T follicular helper cell (primary cell): Measurements from ENCODE around the gene RTN4RL1.
"Not testable (repeated sequence)": the region's sequence is repeated elsewhere in the genome, so short reads cannot be mapped to it uniquely, and the experiment has no call there.

Experiments used
- DNase-seq: peaks from one replicate; pipeline ENCODE4 v3.0.0-alpha.2; 2020; ENCODE audit warnings: low read depth

Gene RTN4RL1

GRCh38 chr17:1896243-1897104 is 128.7 kb downstream of the RTN4RL1 start:
- DNase-seq = no peak

GRCh38 chr17:1895479-1895878 is 129.7 kb downstream of the RTN4RL1 start:
- not testable (repeated sequence) for DNase-seq

- no peak for DNase-seq
These were observed 130.3 kb downstream of the RTN4RL1 start for GRCh38 chr17:1894753-1895339.

GRCh38 chr17:1890758-1891450 is 134.2 kb downstream of the RTN4RL1 start:
- DNase-seq = no peak

GRCh38 chr17:1888741-1889140 is 136.4 kb downstream of the RTN4RL1 start:
- no peak for DNase-seq
